Spleen (tissue), 7 donors: ENCODE measurements around the gene NOTUM.

Experiments
- CTCF ChIP-seq, 11 experiments: fragments of 200-600 bp in 7 of 11; fragments of 450-650 bp in 4 of 11; sonication (generic) in 4 of 11; IDR thresholded peaks in 8 of 11; conservative IDR thresholded peaks in 3 of 11; 1 replicate in 7 of 11; 2 replicates in 4 of 11; pipeline versions ENCODE4 v1.4.0 to v1.8.0; 2016 to 2021; ENCODE audit warnings: antibody characterized with exemption in 11 of 11, inconsistent platforms in 4 of 11, mild to moderate bottlenecking in 1 of 11
- POLR2AphosphoS5 ChIP-seq, 3 donors: sonication (generic); formaldehyde crosslinking; IDR thresholded peaks; one replicate each; pipeline ENCODE4 v1.5.1; 2017; ENCODE audit warnings: antibody characterized with exemption in 3 of 3
- donor health status: DM: no; HTN: no; CAD: no; lungs with moderate emphysema.
- donor health status: DM: no; HTN: no; CAD: no.
- donor health status: DM: no; HTN: no; CAD: no.

GRCh38 chr17:81952792-81953228, 8.2 kb downstream of the NOTUM start:
- TF ChIP-seq CTCF (IDR thresholded peaks at IDR 0.05 in 8 of 11, conservative IDR thresholded peaks at IDR 0.05 in 3 of 11): no peak
- no peak for TF ChIP-seq POLR2AphosphoS5 (IDR thresholded peaks at IDR 0.05)
